Hepatocyte (in vitro differentiated cells): ENCODE results near the gene XCL2.

Experiments
- CTCF ChIP-seq: fragments of 200-600 bp; sonication (generic); IDR thresholded peaks from 2 replicates; pipeline ENCODE4 v1.5.1; 2016; ENCODE audit warnings: antibody characterized with exemption, mild to moderate bottlenecking; ENCODE audit not compliant: poor library complexity
- EZH2 ChIP-seq: fragments of 200-600 bp; sonication (generic); IDR thresholded peaks from 2 replicates; pipeline ENCODE4 v1.6.1; 2016; ENCODE audit warnings: antibody characterized with exemption, mild to moderate bottlenecking, borderline replicate concordance
- EZH2phosphoT487 ChIP-seq: fragments of 200-600 bp; sonication (generic); IDR thresholded peaks from one replicate; pipeline ENCODE4 v1.6.1; 2018; ENCODE audit warnings: antibody characterized with exemption, mild to moderate bottlenecking, low read depth, moderate library complexity; ENCODE audit not compliant: unreplicated experiment, severe bottlenecking

- TF ChIP-seq CTCF (no peak), EZH2 (no peak), EZH2phosphoT487 (no peak)
Observed at GRCh38 chr1:168561989-168562388, 18.2 kb upstream of the XCL2 start.
